Loucy (cell line): ENCODE data around the gene HS3ST3B1.

Source experiments
- H2AFZ ChIP-seq: fragments of 200-600 bp; sonication (generic); 2 replicates; pipeline ENCODE4 v1.6.0; 2016; ENCODE audit warnings: antibody characterized with exemption, mild to moderate bottlenecking, low read length, moderate library complexity
- H3F3A ChIP-seq: fragments of 200-600 bp; 2 replicates; pipeline ENCODE4 v1.6.0; 2016; ENCODE audit warnings: antibody characterized with exemption, low read depth, mild to moderate bottlenecking
- H3K27me3 ChIP-seq: fragments of 200-600 bp; sonication (generic); 2 replicates; pipeline ENCODE4 v1.6.1; 2014; ENCODE audit warnings: low read length, mild to moderate bottlenecking; ENCODE audit not compliant: insufficient read depth, poor library complexity, severe bottlenecking
- H3K36me3 ChIP-seq: fragments of 200-600 bp; sonication (generic); 2 replicates; pipeline ENCODE4 v1.6.1; 2016; ENCODE audit warnings: low read length; ENCODE audit not compliant: insufficient read depth
- H3K4me1 ChIP-seq: fragments of 200-600 bp; sonication (generic); 2 replicates; pipeline ENCODE4 v1.5.1; 2014; ENCODE audit warnings: low read length, mild to moderate bottlenecking; ENCODE audit not compliant: insufficient read depth, poor library complexity, severe bottlenecking
- H3K4me2 ChIP-seq: fragments of 200-600 bp; sonication (generic); 2 replicates; pipeline ENCODE4 v1.6.0; 2014; ENCODE audit warnings: antibody characterized with exemption, low read length, low read depth, mild to moderate bottlenecking; ENCODE audit not compliant: poor library complexity, severe bottlenecking
- H3K4me3 ChIP-seq: fragments of 200-600 bp; sonication (generic); 2 replicates; pipeline ENCODE4 v1.5.1; 2014; ENCODE audit warnings: low read length, mild to moderate bottlenecking, mixed read lengths; ENCODE audit not compliant: poor library complexity, severe bottlenecking
- H3K79me2 ChIP-seq: fragments of 200-600 bp; sonication (generic); 2 replicates; pipeline ENCODE4 v1.6.1; 2014; ENCODE audit warnings: low read length; ENCODE audit not compliant: insufficient read depth
- H3K9ac ChIP-seq: fragments of 200-600 bp; sonication (generic); 2 replicates; pipeline ENCODE4 v1.6.0; 2014; ENCODE audit warnings: mild to moderate bottlenecking, low read depth, low read length, moderate library complexity; ENCODE audit not compliant: poor library complexity, severe bottlenecking
- H3K9me2 ChIP-seq: fragments of 200-600 bp; sonication (generic); replicated peaks from 2 replicates; pipeline ENCODE4 v1.6.1; 2016; ENCODE audit warnings: low read depth, low read length, mixed read lengths
- H3K9me3 ChIP-seq: fragments of 200-600 bp; sonication (generic); 2 replicates; pipeline ENCODE4 v1.6.1; 2014; ENCODE audit warnings: mild to moderate bottlenecking, antibody characterized with exemption, low read length, low read depth; ENCODE audit not compliant: insufficient read depth
- H4K20me1 ChIP-seq: fragments of 200-600 bp; sonication (generic); 2 replicates; pipeline ENCODE4 v1.6.0; 2014; ENCODE audit warnings: antibody characterized with exemption, low read length, mild to moderate bottlenecking; ENCODE audit not compliant: insufficient read depth, poor library complexity, severe bottlenecking
- EZH2phosphoT487 ChIP-seq: fragments of 200-600 bp; IDR thresholded peaks from 2 replicates; pipeline ENCODE4 v1.6.1; 2018; ENCODE audit warnings: antibody characterized with exemption, mild to moderate bottlenecking, moderate library complexity, borderline replicate concordance
- TF ChIP-seq, protein P1 (sequence below): fragments of 200-600 bp; sonication (generic); conservative IDR thresholded peaks from 2 replicates; pipeline ENCODE4 v1.5.1; 2014; ENCODE audit warnings: mild to moderate bottlenecking, antibody characterized with exemption, low read length

The HS3ST3B1 gene

GRCh38 chr17:14332331-14332730, 31.4 kb downstream of the HS3ST3B1 start:
- Histone ChIP-seq H3K4me2 (no peak overlapping the region), H3K27me3 (no peaks in the 10 kb centered on the region), H3K9ac (no peak overlapping the region), H3K36me3 (no peaks in the 10 kb centered on the region), H3K4me3 (no peak overlapping the region), H4K20me1 (no peaks in the 10 kb centered on the region), H3F3A (no peaks in the 10 kb centered on the region), H3K9me3 (peaks cover 3% of the 10 kb centered on the region; the same call in 1 of the 2 replicates), H2AFZ (no peak overlapping the region), H3K4me1 (no peaks in the 10 kb centered on the region), H3K9me2 (no peaks in the 10 kb centered on the region), H3K79me2 (no peaks in the 10 kb centered on the region)
- TF ChIP-seq, protein P1, sequence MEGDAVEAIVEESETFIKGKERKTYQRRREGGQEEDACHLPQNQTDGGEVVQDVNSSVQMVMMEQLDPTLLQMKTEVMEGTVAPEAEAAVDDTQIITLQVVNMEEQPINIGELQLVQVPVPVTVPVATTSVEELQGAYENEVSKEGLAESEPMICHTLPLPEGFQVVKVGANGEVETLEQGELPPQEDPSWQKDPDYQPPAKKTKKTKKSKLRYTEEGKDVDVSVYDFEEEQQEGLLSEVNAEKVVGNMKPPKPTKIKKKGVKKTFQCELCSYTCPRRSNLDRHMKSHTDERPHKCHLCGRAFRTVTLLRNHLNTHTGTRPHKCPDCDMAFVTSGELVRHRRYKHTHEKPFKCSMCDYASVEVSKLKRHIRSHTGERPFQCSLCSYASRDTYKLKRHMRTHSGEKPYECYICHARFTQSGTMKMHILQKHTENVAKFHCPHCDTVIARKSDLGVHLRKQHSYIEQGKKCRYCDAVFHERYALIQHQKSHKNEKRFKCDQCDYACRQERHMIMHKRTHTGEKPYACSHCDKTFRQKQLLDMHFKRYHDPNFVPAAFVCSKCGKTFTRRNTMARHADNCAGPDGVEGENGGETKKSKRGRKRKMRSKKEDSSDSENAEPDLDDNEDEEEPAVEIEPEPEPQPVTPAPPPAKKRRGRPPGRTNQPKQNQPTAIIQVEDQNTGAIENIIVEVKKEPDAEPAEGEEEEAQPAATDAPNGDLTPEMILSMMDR = no peak
- no peak for TF ChIP-seq EZH2phosphoT487

- no peak overlapping the region for H3K4me2 ChIP-seq
- H4K20me1 ChIP-seq = no peaks in the 10 kb centered on the region
- no peak overlapping the region for H3K4me3 ChIP-seq
- H3K9me3 ChIP-seq = no peaks in the 10 kb centered on the region; the same call in 1 of the 2 replicates
- no peaks in the 10 kb centered on the region for H3K36me3 ChIP-seq
- no peak overlapping the region for H2AFZ ChIP-seq
- no peak overlapping the region for H3K9ac ChIP-seq
- H3F3A ChIP-seq = no peaks in the 10 kb centered on the region
- H3K4me1 ChIP-seq = no peaks in the 10 kb centered on the region
- TF ChIP-seq, protein P1 = no peak
- no peak for TF ChIP-seq EZH2phosphoT487
- H3K79me2 ChIP-seq = no peaks in the 10 kb centered on the region
- H3K27me3 ChIP-seq = no peaks in the 10 kb centered on the region
- H3K9me2 ChIP-seq = no peaks in the 10 kb centered on the region
These were observed 32.6 kb downstream of the HS3ST3B1 start for GRCh38 chr17:14333506-14333905.

DNA sequence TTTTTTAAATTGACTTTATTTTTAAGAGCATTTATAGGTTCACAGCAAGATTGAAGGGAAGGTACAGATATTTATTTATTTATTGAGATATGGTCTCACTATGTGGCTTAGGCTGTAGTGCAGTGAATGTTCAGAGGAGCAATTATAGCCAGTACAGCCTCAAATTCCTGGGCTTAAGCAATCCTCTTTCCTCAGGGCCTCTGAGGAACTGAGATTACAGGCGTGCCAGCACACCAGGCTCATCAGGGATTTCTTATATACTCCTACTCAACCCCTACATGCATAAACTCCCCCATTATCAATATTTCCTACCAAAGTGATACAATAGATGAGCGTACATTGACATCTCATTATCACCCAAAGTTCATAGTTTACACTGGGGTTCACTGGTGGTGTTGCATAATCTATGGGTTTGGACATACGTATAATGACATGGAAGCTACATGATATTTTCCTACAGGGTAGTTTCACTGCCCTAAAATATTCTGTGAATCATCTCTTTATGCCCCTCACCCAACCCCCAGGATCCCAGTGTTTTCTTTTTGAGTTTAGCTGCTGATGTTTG, 33.5 kb downstream of the HS3ST3B1 start:
- Histone ChIP-seq H3K4me2 (no peak overlapping the region), H3K9ac (no peak overlapping the region), H3K4me3 (no peak overlapping the region), H2AFZ (no peak overlapping the region), H3K79me2 (no peaks in the 10 kb centered on the region), H3F3A (no peaks in the 10 kb centered on the region), H3K36me3 (no peaks in the 10 kb centered on the region), H3K9me2 (no peaks in the 10 kb centered on the region), H3K9me3 (no peaks in the 10 kb centered on the region; the same call in 1 of the 2 replicates), H3K4me1 (no peaks in the 10 kb centered on the region), H3K27me3 (no peaks in the 10 kb centered on the region), H4K20me1 (no peaks in the 10 kb centered on the region)
- TF ChIP-seq, protein P1 = no peak
- no peak for TF ChIP-seq EZH2phosphoT487
